ENCODE results near the gene PUSL1. TPM values are rescaled to one million over a fixed set of nuclear protein-coding genes. Genes with fewer than 3 reads are reported as not detected.

PUSL1 gene
- total and polyA plus RNA-seq, 2 of the 13 experiments (the other 11 are each of a cell fraction or from before 2014, with no cell fraction given) = 8.3 to 22.2 TPM

DNA sequence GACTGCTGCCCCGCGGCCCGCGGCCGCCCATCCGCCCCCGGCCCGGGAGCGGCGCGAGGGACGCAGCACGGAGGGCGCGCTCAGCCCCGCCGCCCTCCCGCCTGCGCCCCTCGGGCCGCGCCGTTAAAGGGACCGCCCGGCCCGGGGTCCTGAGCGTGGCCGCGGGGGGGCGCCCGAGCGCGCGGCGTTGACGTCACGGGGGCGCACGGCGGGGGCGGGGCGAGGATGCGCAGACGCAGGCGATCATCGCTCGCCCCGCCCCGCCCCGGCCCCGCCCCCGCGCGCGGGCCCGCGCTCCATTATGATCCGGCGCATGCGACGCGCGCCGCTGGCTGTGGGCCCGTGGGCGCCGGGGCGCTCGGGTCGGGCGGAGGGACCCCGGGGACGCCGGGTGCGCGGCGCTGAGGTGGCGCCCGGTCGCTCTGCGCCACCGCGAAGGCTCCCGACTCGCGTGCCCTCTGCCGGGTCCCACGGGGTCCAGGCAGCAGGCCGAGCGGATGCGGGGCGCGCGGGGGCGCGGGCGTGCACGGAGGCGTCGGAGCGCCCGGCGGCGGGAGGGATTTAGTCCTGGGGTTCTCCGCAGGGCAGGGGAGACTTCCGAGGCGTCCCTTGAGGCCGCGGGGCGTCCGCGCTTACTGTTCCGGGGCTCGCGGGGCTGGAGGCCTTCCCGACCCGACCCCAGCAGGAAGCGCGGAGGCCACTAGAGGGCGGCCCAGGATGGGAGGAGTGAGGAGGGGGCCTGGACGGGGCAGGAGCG lies 41.0 kb downstream of the PUSL1 start, which contains the start of gene DVL1 (continued):
- TF ChIP-seq, protein P1, sequence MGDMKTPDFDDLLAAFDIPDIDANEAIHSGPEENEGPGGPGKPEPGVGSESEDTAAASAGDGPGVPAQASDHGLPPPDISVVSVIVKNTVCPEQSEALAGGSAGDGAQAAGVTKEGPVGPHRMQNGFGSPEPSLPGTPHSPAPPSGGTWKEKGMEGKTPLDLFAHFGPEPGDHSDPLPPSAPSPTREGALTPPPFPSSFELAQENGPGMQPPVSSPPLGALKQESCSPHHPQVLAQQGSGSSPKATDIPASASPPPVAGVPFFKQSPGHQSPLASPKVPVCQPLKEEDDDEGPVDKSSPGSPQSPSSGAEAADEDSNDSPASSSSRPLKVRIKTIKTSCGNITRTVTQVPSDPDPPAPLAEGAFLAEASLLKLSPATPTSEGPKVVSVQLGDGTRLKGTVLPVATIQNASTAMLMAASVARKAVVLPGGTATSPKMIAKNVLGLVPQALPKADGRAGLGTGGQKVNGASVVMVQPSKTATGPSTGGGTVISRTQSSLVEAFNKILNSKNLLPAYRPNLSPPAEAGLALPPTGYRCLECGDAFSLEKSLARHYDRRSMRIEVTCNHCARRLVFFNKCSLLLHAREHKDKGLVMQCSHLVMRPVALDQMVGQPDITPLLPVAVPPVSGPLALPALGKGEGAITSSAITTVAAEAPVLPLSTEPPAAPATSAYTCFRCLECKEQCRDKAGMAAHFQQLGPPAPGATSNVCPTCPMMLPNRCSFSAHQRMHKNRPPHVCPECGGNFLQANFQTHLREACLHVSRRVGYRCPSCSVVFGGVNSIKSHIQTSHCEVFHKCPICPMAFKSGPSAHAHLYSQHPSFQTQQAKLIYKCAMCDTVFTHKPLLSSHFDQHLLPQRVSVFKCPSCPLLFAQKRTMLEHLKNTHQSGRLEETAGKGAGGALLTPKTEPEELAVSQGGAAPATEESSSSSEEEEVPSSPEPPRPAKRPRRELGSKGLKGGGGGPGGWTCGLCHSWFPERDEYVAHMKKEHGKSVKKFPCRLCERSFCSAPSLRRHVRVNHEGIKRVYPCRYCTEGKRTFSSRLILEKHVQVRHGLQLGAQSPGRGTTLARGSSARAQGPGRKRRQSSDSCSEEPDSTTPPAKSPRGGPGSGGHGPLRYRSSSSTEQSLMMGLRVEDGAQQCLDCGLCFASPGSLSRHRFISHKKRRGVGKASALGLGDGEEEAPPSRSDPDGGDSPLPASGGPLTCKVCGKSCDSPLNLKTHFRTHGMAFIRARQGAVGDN (CRISPR knock-in tag; IDR thresholded peaks at IDR 0.05) = peak; percentile 58
- TF ChIP-seq, protein P2, sequence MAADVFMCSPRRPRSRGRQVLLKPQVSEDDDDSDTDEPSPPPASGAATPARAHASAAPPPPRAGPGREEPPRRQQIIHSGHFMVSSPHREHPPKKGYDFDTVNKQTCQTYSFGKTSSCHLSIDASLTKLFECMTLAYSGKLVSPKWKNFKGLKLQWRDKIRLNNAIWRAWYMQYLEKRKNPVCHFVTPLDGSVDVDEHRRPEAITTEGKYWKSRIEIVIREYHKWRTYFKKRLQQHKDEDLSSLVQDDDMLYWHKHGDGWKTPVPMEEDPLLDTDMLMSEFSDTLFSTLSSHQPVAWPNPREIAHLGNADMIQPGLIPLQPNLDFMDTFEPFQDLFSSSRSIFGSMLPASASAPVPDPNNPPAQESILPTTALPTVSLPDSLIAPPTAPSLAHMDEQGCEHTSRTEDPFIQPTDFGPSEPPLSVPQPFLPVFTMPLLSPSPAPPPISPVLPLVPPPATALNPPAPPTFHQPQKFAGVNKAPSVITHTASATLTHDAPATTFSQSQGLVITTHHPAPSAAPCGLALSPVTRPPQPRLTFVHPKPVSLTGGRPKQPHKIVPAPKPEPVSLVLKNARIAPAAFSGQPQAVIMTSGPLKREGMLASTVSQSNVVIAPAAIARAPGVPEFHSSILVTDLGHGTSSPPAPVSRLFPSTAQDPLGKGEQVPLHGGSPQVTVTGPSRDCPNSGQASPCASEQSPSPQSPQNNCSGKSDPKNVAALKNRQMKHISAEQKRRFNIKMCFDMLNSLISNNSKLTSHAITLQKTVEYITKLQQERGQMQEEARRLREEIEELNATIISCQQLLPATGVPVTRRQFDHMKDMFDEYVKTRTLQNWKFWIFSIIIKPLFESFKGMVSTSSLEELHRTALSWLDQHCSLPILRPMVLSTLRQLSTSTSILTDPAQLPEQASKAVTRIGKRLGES (CRISPR knock-in tag; IDR thresholded peaks at IDR 0.05; ENCODE audit: borderline replicate concordance) = no peak
- TF ChIP-seq, protein P3, sequence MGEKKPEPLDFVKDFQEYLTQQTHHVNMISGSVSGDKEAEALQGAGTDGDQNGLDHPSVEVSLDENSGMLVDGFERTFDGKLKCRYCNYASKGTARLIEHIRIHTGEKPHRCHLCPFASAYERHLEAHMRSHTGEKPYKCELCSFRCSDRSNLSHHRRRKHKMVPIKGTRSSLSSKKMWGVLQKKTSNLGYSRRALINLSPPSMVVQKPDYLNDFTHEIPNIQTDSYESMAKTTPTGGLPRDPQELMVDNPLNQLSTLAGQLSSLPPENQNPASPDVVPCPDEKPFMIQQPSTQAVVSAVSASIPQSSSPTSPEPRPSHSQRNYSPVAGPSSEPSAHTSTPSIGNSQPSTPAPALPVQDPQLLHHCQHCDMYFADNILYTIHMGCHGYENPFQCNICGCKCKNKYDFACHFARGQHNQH (CRISPR knock-in tag; IDR thresholded peaks at IDR 0.05) = no peak
- TF ChIP-seq AKAP8 (CRISPR knock-in tag; IDR thresholded peaks at IDR 0.05) = 0 out of 2 replicates have a peak, but pooled peaks have one; percentile 23
- TF ChIP-seq MIXL1 (CRISPR knock-in tag; IDR thresholded peaks at IDR 0.05) = no peak
- no peak for TF ChIP-seq ZNF678 (CRISPR knock-in tag; IDR thresholded peaks at IDR 0.05)
- TF ChIP-seq ELF1 (CRISPR knock-in tag; IDR thresholded peaks at IDR 0.05) = no peak
- 0 out of 2 replicates have a peak, but pooled peaks have one; percentile 27 for TF ChIP-seq NR2C2 (CRISPR knock-in tag; IDR thresholded peaks at IDR 0.05; ENCODE audit: borderline replicate concordance)
- no peak for TF ChIP-seq SP5 (CRISPR knock-in tag; IDR thresholded peaks at IDR 0.05; ENCODE audit: borderline replicate concordance, low read depth)
- TF ChIP-seq HHEX (CRISPR knock-in tag; IDR thresholded peaks at IDR 0.05) = no peak
- TF ChIP-seq ZNF451 (CRISPR knock-in tag; IDR thresholded peaks at IDR 0.05) = no peak
- TF ChIP-seq HOXA9 (CRISPR knock-in tag; IDR thresholded peaks at IDR 0.05; ENCODE audit: borderline replicate concordance) = no peak
- no peak for TF ChIP-seq REL (CRISPR knock-in tag; conservative IDR thresholded peaks at IDR 0.05)
- no peak for TF ChIP-seq HIVEP1 (CRISPR knock-in tag; IDR thresholded peaks at IDR 0.05)
- no peak for TF ChIP-seq ELF4 (CRISPR knock-in tag; IDR thresholded peaks at IDR 0.05; ENCODE audit: borderline replicate concordance)
- no peak for TF ChIP-seq ISX (CRISPR knock-in tag; conservative IDR thresholded peaks at IDR 0.05)
- TF ChIP-seq IKZF1 (IDR thresholded peaks at IDR 0.05) = no peak
- TF ChIP-seq, protein P4, sequence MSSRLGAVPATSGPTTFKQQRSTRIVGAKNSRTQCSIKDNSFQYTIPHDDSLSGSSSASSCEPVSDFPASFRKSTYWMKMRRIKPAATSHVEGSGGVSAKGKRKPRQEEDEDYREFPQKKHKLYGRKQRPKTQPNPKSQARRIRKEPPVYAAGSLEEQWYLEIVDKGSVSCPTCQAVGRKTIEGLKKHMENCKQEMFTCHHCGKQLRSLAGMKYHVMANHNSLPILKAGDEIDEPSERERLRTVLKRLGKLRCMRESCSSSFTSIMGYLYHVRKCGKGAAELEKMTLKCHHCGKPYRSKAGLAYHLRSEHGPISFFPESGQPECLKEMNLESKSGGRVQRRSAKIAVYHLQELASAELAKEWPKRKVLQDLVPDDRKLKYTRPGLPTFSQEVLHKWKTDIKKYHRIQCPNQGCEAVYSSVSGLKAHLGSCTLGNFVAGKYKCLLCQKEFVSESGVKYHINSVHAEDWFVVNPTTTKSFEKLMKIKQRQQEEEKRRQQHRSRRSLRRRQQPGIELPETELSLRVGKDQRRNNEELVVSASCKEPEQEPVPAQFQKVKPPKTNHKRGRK (CRISPR knock-in tag; IDR thresholded peaks at IDR 0.05) = no peak
- no peak for TF ChIP-seq MED13 (CRISPR knock-in tag; IDR thresholded peaks at IDR 0.05)
- peak; percentile 84 for TF ChIP-seq AGO2 (optimal IDR thresholded peaks at IDR 0.05; ENCODE audit: low read depth, low read length)
- no peak for TF ChIP-seq ZNF205 (CRISPR knock-in tag; IDR thresholded peaks at IDR 0.05)
- TF ChIP-seq GTF2F1 (IDR thresholded peaks at IDR 0.05; ENCODE audit: low read length) = no peak

All from HepG2 (cell line).